Neural progenitor cell (in vitro differentiated cells): ENCODE measurements around the gene TYW5.

Source experiments
- EZH2 ChIP-seq: fragments of 200-600 bp; sonication (generic); IDR thresholded peaks from 2 replicates; pipeline ENCODE4 v1.6.1; 2017; ENCODE audit warnings: antibody characterized with exemption, mild to moderate bottlenecking, moderate library complexity
- EZH2phosphoT487 ChIP-seq: fragments of 200-600 bp; sonication (generic); IDR thresholded peaks from 2 replicates; pipeline ENCODE4 v1.6.1; 2017; ENCODE audit warnings: antibody characterized with exemption
- TF ChIP-seq, protein P1 (sequence below): fragments of 200-600 bp; sonication (generic); IDR thresholded peaks from 2 replicates; pipeline ENCODE4 v1.5.1; 2017; ENCODE audit warnings: antibody characterized with exemption, mild to moderate bottlenecking

DNA sequence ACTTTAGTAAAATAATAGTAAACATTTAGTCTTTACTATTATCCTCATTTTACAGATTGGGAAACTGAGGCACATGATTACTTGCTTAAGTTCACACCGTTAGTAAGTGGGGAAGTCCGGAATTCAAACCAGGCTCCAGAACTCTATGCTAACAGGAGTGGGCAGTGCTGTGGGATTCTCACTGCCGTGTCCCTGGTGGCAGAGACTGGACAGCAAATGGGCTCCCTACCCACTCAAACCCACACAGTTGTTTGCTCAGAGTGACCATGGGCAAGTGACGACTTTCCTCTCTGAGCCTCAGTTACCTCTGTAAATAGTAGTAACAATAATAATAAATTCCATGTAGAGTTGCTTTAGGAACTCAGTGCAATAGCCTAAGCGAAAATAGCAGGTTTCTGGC, 24.1 kb upstream of the TYW5 start:
- TF ChIP-seq, protein P1, sequence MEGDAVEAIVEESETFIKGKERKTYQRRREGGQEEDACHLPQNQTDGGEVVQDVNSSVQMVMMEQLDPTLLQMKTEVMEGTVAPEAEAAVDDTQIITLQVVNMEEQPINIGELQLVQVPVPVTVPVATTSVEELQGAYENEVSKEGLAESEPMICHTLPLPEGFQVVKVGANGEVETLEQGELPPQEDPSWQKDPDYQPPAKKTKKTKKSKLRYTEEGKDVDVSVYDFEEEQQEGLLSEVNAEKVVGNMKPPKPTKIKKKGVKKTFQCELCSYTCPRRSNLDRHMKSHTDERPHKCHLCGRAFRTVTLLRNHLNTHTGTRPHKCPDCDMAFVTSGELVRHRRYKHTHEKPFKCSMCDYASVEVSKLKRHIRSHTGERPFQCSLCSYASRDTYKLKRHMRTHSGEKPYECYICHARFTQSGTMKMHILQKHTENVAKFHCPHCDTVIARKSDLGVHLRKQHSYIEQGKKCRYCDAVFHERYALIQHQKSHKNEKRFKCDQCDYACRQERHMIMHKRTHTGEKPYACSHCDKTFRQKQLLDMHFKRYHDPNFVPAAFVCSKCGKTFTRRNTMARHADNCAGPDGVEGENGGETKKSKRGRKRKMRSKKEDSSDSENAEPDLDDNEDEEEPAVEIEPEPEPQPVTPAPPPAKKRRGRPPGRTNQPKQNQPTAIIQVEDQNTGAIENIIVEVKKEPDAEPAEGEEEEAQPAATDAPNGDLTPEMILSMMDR = no peak
- no peak for TF ChIP-seq EZH2
- no peak for TF ChIP-seq EZH2phosphoT487
